ENCODE data around the gene DECR2.
"Not testable (repeated sequence)": the region's sequence is repeated elsewhere in the genome, so short reads cannot be mapped to it uniquely, and the experiment has no call there.

DNA sequence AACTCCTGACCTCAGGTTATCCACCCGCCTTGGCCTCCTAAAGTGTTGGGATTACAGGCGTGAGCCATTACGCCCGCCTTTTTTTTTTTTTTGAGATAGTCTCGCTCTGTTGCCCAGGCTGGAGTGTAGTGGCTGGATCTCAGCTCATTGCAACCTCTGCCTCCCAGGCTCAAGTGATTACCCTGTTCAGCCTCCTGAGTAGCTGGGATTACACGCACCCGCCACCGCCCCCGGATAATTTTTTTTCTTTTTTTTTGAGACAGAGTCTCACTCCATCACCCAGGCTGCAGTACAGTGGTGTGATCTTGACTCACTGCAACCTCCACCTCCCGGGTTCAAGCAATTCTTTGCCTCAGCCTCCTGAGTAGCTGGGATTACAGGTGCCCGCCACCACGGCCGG is 20.5 kb downstream of the DECR2 start:
- not testable (repeated sequence) for TF ChIP-seq LCOR (CRISPR knock-in tag; IDR thresholded peaks at IDR 0.05); SMAD2 (IDR thresholded peaks at IDR 0.05; ENCODE audit: low read depth, low read length); JUN (IDR thresholded peaks at IDR 0.05; ENCODE audit: borderline replicate concordance, low read depth, low read length); JUN (CRISPR knock-in tag; IDR thresholded peaks at IDR 0.05; ENCODE audit: borderline replicate concordance)

Measured in K562 (cell line).